Erythroblast (primary cell): ENCODE measurements around the gene GRP.

Experiments
- DNase-seq, 2 experiments: peaks; one replicate each; lab custom pipeline; 2025; lab: John Stamatoyannopoulos, UW
- GATA1 ChIP-seq: IDR thresholded peaks from 2 replicates; pipeline ENCODE4 v1.6.1; 2011; ENCODE audit warnings: low read depth, mild to moderate bottlenecking, control low read depth, low read length, moderate library complexity
- POLR2A ChIP-seq: IDR thresholded peaks from 2 replicates; pipeline ENCODE4 v1.6.1; 2011; ENCODE audit warnings: mild to moderate bottlenecking, low read length

Gene GRP

GRCh38 chr18:59210299-59210698 lies 9.7 kb upstream of the GRP start:
- no peak for TF ChIP-seq POLR2A
- no peak for TF ChIP-seq GATA1
- no peak for DNase-seq

GRCh38 chr18:59211629-59212028 lies 8.3 kb upstream of the GRP start:
- no peak for DNase-seq
- no peak for TF ChIP-seq GATA1
- no peak for TF ChIP-seq POLR2A

GRCh38 chr18:59218018-59218417 lies 1.9 kb upstream of the GRP start:
- DNase-seq, result no peak
- no peak for TF ChIP-seq POLR2A
- no peak for TF ChIP-seq GATA1

- no peak for TF ChIP-seq GATA1
- TF ChIP-seq POLR2A, result no peak
These were observed 316 bp downstream of the GRP start for GRCh38 chr18:59220164-59220783.

GRCh38 chr18:59220784-59221765 lies 1.1 kb downstream of the GRP start:
- TF ChIP-seq POLR2A, result no peak
- TF ChIP-seq GATA1, result no peak
- DNase-seq, result no peak

More at GRCh38 chr18:59220164-59220783, 316 bp downstream of the GRP start:
- no peak for DNase-seq

- DNase-seq, result no peak
- TF ChIP-seq POLR2A (no peak), GATA1 (no peak)
These were observed 2.4 kb downstream of the GRP start for GRCh38 chr18:59222341-59222740.

GRCh38 chr18:59228351-59228750 lies 8.4 kb downstream of the GRP start:
- DNase-seq, result no peak
- TF ChIP-seq GATA1 (no peak), POLR2A (no peak)

GRCh38 chr18:59229191-59229590 lies 9.2 kb downstream of the GRP start:
- TF ChIP-seq GATA1 (no peak), POLR2A (no peak)
- no peak for DNase-seq

GRCh38 chr18:59229701-59230443 lies 9.9 kb downstream of the GRP start:
- no peak for DNase-seq
- TF ChIP-seq POLR2A (no peak), GATA1 (no peak)

- DNase-seq, result no peak
- TF ChIP-seq POLR2A, result no peak
- TF ChIP-seq GATA1, result no peak
These were observed 11.2 kb downstream of the GRP start for GRCh38 chr18:59231114-59231513.

- DNase-seq, result no peak
- TF ChIP-seq POLR2A, result no peak
- no peak for TF ChIP-seq GATA1
These were observed 11.9 kb downstream of the GRP start for GRCh38 chr18:59231877-59232276.

GRCh38 chr18:59232309-59233016 lies 12.5 kb downstream of the GRP start:
- no peak for DNase-seq
- TF ChIP-seq POLR2A (no peak), GATA1 (no peak)

GRCh38 chr18:59233017-59233410 lies 13.1 kb downstream of the GRP start:
- no peak for DNase-seq
- no peak for TF ChIP-seq POLR2A
- TF ChIP-seq GATA1, result no peak
